Nephron progenitor cell (in vitro differentiated cells): Measurements from ENCODE around the gene ARHGAP30.

Experiments used
- DNase-seq: peaks from one replicate; pipeline ENCODE4 v3.0.0; 2021
- H3K27ac Mint-ChIP-seq: 2 replicates; pipeline ENCODE4 v1.8.0; 2021; ENCODE audit warnings: mild to moderate bottlenecking, moderate library complexity, mixed read lengths
- H3K27me3 Mint-ChIP-seq: 2 replicates; pipeline ENCODE4 v1.8.0; 2021; ENCODE audit warnings: mild to moderate bottlenecking, low read depth, mixed read lengths; ENCODE audit not compliant: poor library complexity
- H3K36me3 Mint-ChIP-seq: 2 replicates; pipeline ENCODE4 v1.8.0; 2021; ENCODE audit warnings: low read depth, mixed read lengths
- H3K4me1 Mint-ChIP-seq: 2 replicates; pipeline ENCODE4 v1.8.0; 2021; ENCODE audit warnings: mixed read lengths
- H3K4me3 Mint-ChIP-seq: 2 replicates; pipeline ENCODE4 v1.8.0; 2021; ENCODE audit warnings: mild to moderate bottlenecking, moderate library complexity, mixed read lengths
- H3K9me3 Mint-ChIP-seq: 2 replicates; pipeline ENCODE4 v1.8.0; 2021; ENCODE audit warnings: mild to moderate bottlenecking, moderate library complexity, mixed read lengths
- CTCF ChIP-seq: fragments of 200-600 bp; sonication (generic); IDR thresholded peaks from 2 replicates; pipeline ENCODE4 v1.5.0; 2021; ENCODE audit warnings: antibody characterized with exemption

The ARHGAP30 gene

DNA sequence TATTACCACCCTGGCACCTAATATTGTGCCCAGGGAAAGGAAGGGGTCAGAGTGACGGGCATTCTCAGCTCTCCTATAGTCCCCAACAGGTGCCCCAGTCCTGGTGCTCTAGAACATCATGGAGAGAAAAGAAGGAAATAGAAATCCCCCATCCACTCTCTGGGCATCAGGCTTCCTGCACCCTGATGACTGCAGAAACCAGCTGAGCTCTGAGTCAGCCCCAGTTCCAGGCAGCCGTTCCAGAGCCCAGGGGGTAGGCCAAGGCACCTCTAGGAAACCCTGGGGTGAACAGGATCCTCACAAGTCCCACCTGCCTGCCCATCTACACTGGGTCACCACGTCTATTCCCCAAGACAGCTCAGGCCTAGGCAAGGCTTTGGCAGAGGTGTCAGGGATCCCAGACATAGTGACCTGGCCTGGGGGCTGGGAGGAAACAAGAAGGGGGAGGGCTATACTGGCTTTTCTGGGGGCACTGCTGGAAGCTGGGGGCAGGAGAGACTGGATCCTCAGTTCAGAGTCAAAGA, 19.0 kb upstream of the ARHGAP30 start:
- Mint-ChIP-seq H3K9me3 (no peaks in the 10 kb centered on the region), H3K4me1 (peaks cover 43% of the 10 kb centered on the region), H3K4me3 (no peak overlapping the region), H3K27ac (no peak overlapping the region), H3K27me3 (peaks cover 7% of the 10 kb centered on the region), H3K36me3 (no peaks in the 10 kb centered on the region)
- TF ChIP-seq CTCF, result no peak
- no peak for DNase-seq

- Mint-ChIP-seq H3K36me3 (no peaks in the 10 kb centered on the region), H3K4me3 (no peak overlapping the region), H3K4me1 (peaks cover 43% of the 10 kb centered on the region), H3K27ac (no peak overlapping the region), H3K9me3 (no peaks in the 10 kb centered on the region), H3K27me3 (peaks cover 3% of the 10 kb centered on the region)
- DNase-seq, result no peak
- TF ChIP-seq CTCF, result no peak
These were observed 16.8 kb upstream of the ARHGAP30 start for GRCh38 chr1:161086457-161086856.

DNA sequence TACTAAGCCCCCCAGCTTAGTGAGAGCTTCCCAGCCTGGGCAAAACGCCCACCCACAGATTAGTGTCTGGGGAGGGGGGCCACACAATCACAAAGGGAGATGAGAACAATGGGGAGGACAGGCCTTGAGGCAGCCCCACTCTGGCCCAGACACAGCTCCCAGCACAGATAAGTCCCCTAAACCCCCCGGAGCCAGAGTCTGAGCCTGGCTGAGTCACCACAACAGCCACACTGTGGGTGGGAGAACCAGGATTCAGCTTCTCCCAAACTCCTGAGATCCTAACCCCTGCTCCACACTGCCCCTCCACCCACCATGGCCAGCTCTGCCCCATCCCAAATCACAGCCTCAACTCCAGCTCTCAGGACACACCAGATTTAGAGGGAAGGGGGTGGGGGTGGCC, 15.5 kb upstream of the ARHGAP30 start:
- peaks cover 48% of the 10 kb centered on the region for H3K4me1 Mint-ChIP-seq
- H3K4me3 Mint-ChIP-seq, result no peak overlapping the region
- no peak overlapping the region for H3K27ac Mint-ChIP-seq
- no peaks in the 10 kb centered on the region for H3K9me3 Mint-ChIP-seq
- H3K36me3 Mint-ChIP-seq, result no peaks in the 10 kb centered on the region
- peaks cover 6% of the 10 kb centered on the region for H3K27me3 Mint-ChIP-seq
- TF ChIP-seq CTCF, result no peak
- DNase-seq, result no peak

- no peaks in the 10 kb centered on the region for H3K9me3 Mint-ChIP-seq
- DNase-seq, result no peak
- H3K4me3 Mint-ChIP-seq, result no peak overlapping the region
- no peaks in the 10 kb centered on the region for H3K36me3 Mint-ChIP-seq
- peaks cover 51% of the 10 kb centered on the region for H3K4me1 Mint-ChIP-seq
- H3K27me3 Mint-ChIP-seq, result peaks cover 6% of the 10 kb centered on the region
- TF ChIP-seq CTCF, result no peak
- peak overlapping the region; percentile 11 for H3K27ac Mint-ChIP-seq
These were observed 14.9 kb upstream of the ARHGAP30 start for GRCh38 chr1:161084597-161084988.

DNA sequence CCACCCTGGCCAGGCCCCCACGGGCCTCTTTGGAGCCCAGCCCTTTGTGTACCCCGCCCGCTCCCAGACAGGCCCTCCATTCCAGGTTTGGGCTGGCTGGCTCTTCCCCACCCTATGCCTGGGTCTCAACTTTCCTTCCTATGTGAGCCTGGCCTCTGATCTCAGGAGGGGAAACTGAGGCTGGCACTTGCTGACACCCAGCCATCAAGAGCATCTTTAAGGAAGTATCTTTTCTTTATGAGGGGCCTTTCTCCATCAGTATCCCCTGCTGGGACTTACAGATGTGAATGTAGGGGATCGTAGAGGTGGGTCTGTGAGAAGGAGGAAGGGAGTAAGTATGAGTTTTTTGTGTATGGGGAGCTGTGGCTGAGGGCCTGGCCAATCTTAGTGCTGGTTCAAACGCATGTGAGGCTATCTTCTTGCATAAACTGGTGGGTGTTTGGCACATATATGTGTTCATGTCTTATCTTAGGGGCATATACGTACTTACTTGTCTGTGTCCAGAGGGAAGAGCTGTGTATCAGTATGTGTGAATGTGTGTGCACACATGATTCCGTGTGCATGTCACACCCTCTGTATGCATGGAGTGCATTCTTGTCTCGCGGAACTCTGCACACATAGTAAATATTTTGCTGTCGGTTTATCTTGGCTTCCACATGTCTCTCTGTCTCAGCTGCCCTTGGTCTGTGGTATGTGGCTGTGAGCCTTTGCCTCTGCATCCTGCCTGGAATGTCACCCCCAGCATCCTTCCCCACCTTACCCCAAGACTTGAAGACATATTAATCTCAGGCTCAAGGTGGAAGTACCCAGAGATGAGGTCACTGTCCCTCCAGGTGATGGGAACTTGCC, 14.3 kb upstream of the ARHGAP30 start:
- no peak for TF ChIP-seq CTCF

More for the DNA sequence above, 14.3 kb upstream of the ARHGAP30 start:
- H3K36me3 Mint-ChIP-seq, result no peaks in the 10 kb centered on the region
- H3K9me3 Mint-ChIP-seq, result no peaks in the 10 kb centered on the region
- H3K4me3 Mint-ChIP-seq, result no peak overlapping the region
- peak overlapping the region; percentile 11 for H3K27ac Mint-ChIP-seq
- no peak for DNase-seq
- peaks cover 4% of the 10 kb centered on the region for H3K27me3 Mint-ChIP-seq
- H3K4me1 Mint-ChIP-seq, result peaks cover 51% of the 10 kb centered on the region
